Aorta (tissue), 5 donors: ENCODE measurements around the gene TTYH2. TPM values are rescaled to one million over a fixed set of nuclear protein-coding genes. Genes with fewer than 3 reads are reported as not detected.

Source experiments
- ATAC-seq: fragments of 200-7000 bp; cut with Tn5 transposase; one replicate; pipeline ENCODE4 v1.9.1; 2022; ENCODE audit warnings: moderate library complexity; ENCODE audit not compliant: low FRiP score
- DNase-seq, 2 donors: peaks; one replicate each; pipeline ENCODE4 v3.0.0-alpha.2; 2020
- H3K27ac ChIP-seq, 2 donors: one replicate each; pipeline ENCODE4 v1.5.1; 2013; ENCODE audit warnings: low read length in 2 of 2, mild to moderate bottlenecking in 2 of 2, moderate library complexity in 2 of 2, control low read depth in 1 of 2, inconsistent platforms in 1 of 2, low read depth in 1 of 2
- H3K27me3 ChIP-seq, 2 donors: one replicate each; pipeline ENCODE4 v1.6.1; 2013; ENCODE audit warnings: control low read depth in 1 of 2, low read length in 1 of 2, mild to moderate bottlenecking in 1 of 2, moderate library complexity in 1 of 2; ENCODE audit not compliant: insufficient read depth in 2 of 2, control insufficient read depth in 1 of 2
- H3K36me3 ChIP-seq, 2 donors: one replicate each; pipeline ENCODE4 v1.6.1; 2013; ENCODE audit warnings: control low read depth in 1 of 2, low read length in 1 of 2, mild to moderate bottlenecking in 1 of 2; ENCODE audit not compliant: insufficient read depth in 2 of 2, control insufficient read depth in 1 of 2
- H3K4me1 ChIP-seq, 2 donors: one replicate each; pipeline ENCODE4 v1.6.1; 2013; ENCODE audit warnings: low read length in 2 of 2, control low read depth in 1 of 2, mild to moderate bottlenecking in 1 of 2, moderate library complexity in 1 of 2; ENCODE audit not compliant: insufficient read depth in 2 of 2, control insufficient read depth in 1 of 2
- H3K4me3 ChIP-seq, 2 donors: one replicate each; pipeline ENCODE4 v1.5.1; 2013; ENCODE audit warnings: low read length in 2 of 2, control low read depth in 1 of 2, mild to moderate bottlenecking in 1 of 2
- H3K9me3 ChIP-seq: one replicate; pipeline ENCODE4 v1.6.1; 2013; ENCODE audit warnings: mild to moderate bottlenecking, low read length; ENCODE audit not compliant: control insufficient read depth
- WGBS, 2 donors: extraction: QIAGEN DNeasy Blood & Tissue Kit; methylation state at CpG; one replicate each; pipeline ENCODE4 v1.1.7; 2013; 5-methylcytosine and 5-hydroxymethylcytosine counted together
- intact Hi-C, 2 donors: fragments of 100-400 bp; cut with DNase I; formaldehyde crosslinking; loops; one replicate each; pipeline versions ENCODE4 v1.14.2 to v1.15.0; 2022
- polyA plus RNA-seq, 2 donors: library from polyadenylated mRNA; stranded (reverse); fragments of 200-250 nt; gene quantifications; one replicate each; pipeline ENCODE4 v1.2.3, GENCODE V29; 2013
- total RNA-seq, 2 donors: library from RNA; stranded (reverse); fragmentation: NEBNext Ultra II Directional; extraction: Animal tissue kit (Norgen Biotek cat#: 25700); gene quantifications; one replicate each; pipeline ENCODE4 v1.2.1, GENCODE V29; 2021
- donor health status: healthy with polysubstance abuse.
- donor health status: Bipolar disorder and iron deficiency.
- donor health status: DM: no; HTN: no; CAD: no.
- donor health status: DM: no; HTN: no; CAD: no.
- donor health status: DM: yes; HTN: yes; CAD: no.

The TTYH2 gene
- total and polyA plus RNA-seq, 4 donors: 3.1 to 13.0 (median 4.4) TPM

GRCh38 chr17:74215342-74215727, 2.0 kb downstream of the TTYH2 start:
- 33 to 44% methylated on average over 6 of the region's 6 CpGs for WGBS, 2 donors
- ATAC-seq (no peak), DNase-seq (no peak)
- H3K27me3 ChIP-seq: no peaks in the 10 kb centered on the region
- no peak overlapping the region for H3K4me3 ChIP-seq
- H3K36me3 ChIP-seq: no peaks in the 10 kb centered on the region
- H3K4me1 ChIP-seq: no peaks in the 10 kb centered on the region
- H3K9me3 ChIP-seq: no peaks in the 10 kb centered on the region
- intact Hi-C loops: no loop called here
- no peak overlapping the region for H3K27ac ChIP-seq

GRCh38 chr17:74216505-74216904, 3.1 kb downstream of the TTYH2 start:
- Histone ChIP-seq H3K27me3 (no peaks in the 10 kb centered on the region), H3K36me3 (no peaks in the 10 kb centered on the region), H3K9me3 (no peaks in the 10 kb centered on the region), H3K4me3 (no peak overlapping the region), H3K4me1 (no peaks in the 10 kb centered on the region), H3K27ac (no peak overlapping the region)
- no peak for ATAC-seq
- intact Hi-C loops: no loop called here
- no peak for DNase-seq
- WGBS, 2 donors: 69 to 79% methylated on average over 5 of the region's 5 CpGs

GRCh38 chr17:74217037-74217730, 3.8 kb downstream of the TTYH2 start:
- no peak for ATAC-seq
- Histone ChIP-seq H3K27me3 (no peaks in the 10 kb centered on the region), H3K4me3 (no peak overlapping the region), H3K4me1 (no peaks in the 10 kb centered on the region), H3K36me3 (no peaks in the 10 kb centered on the region), H3K27ac (no peak overlapping the region), H3K9me3 (no peaks in the 10 kb centered on the region)
- 83 to 86% methylated on average over 13 of the region's 13 CpGs for WGBS, 2 donors
- DNase-seq: no peak
- intact Hi-C loops: no loop called here

- H3K4me1 ChIP-seq: no peaks in the 10 kb centered on the region
- intact Hi-C loops: no loop called here
- H3K27ac ChIP-seq: no peak overlapping the region
- H3K36me3 ChIP-seq: no peaks in the 10 kb centered on the region
- H3K27me3 ChIP-seq: no peaks in the 10 kb centered on the region
- no peak for ATAC-seq
- no peak for DNase-seq
- H3K9me3 ChIP-seq: no peaks in the 10 kb centered on the region
- WGBS, 2 donors: 93 to 100% methylated on average over 2 of the region's 2 CpGs
- no peak overlapping the region for H3K4me3 ChIP-seq
These were observed 4.5 kb downstream of the TTYH2 start for GRCh38 chr17:74217888-74218287.

- 49 to 51% methylated on average over 8 of the region's 8 CpGs for WGBS, 2 donors
- DNase-seq (no peak), ATAC-seq (no peak)
- no peaks in the 10 kb centered on the region for H3K9me3 ChIP-seq
- no peak overlapping the region for H3K4me3 ChIP-seq
- intact Hi-C loops: no loop called here
- H3K36me3 ChIP-seq: no peaks in the 10 kb centered on the region
- no peaks in the 10 kb centered on the region for H3K4me1 ChIP-seq
- no peak overlapping the region for H3K27ac ChIP-seq
- H3K27me3 ChIP-seq: no peaks in the 10 kb centered on the region
These were observed 5.1 kb downstream of the TTYH2 start for GRCh38 chr17:74218436-74218835.

GRCh38 chr17:74219576-74220133, 6.3 kb downstream of the TTYH2 start:
- DNase-seq (no peak), ATAC-seq (no peak)
- Histone ChIP-seq H3K4me1 (no peaks in the 10 kb centered on the region), H3K36me3 (no peaks in the 10 kb centered on the region), H3K27me3 (no peaks in the 10 kb centered on the region), H3K27ac (no peak overlapping the region), H3K4me3 (no peak overlapping the region), H3K9me3 (no peaks in the 10 kb centered on the region)
- intact Hi-C loops: no loop called here
- 88 to 90% methylated on average over 3 of the region's 3 CpGs for WGBS, 2 donors

- Histone ChIP-seq H3K27ac (no peak overlapping the region), H3K4me3 (no peak overlapping the region), H3K36me3 (no peaks in the 10 kb centered on the region), H3K27me3 (no peaks in the 10 kb centered on the region), H3K9me3 (no peaks in the 10 kb centered on the region), H3K4me1 (no peaks in the 10 kb centered on the region)
- intact Hi-C loops: no loop called here
- ATAC-seq: no peak
- DNase-seq: no peak
- 83 to 84% methylated on average over 2 of the region's 2 CpGs for WGBS, 2 donors
These were observed 6.8 kb downstream of the TTYH2 start for GRCh38 chr17:74220219-74220618.

- H3K4me1 ChIP-seq: no peaks in the 10 kb centered on the region
- H3K9me3 ChIP-seq: no peaks in the 10 kb centered on the region
- intact Hi-C loops: no loop called here
- no peaks in the 10 kb centered on the region for H3K27me3 ChIP-seq
- ATAC-seq (no peak), DNase-seq (no peak)
- H3K36me3 ChIP-seq: no peaks in the 10 kb centered on the region
- 92 to 95% methylated on average over 15 to 16 of the region's 16 CpGs for WGBS, 2 donors
- no peak overlapping the region for H3K27ac ChIP-seq
- no peak overlapping the region for H3K4me3 ChIP-seq
These were observed 7.8 kb downstream of the TTYH2 start for GRCh38 chr17:74220946-74221818.
